ENCODE measurements around the gene TRABD2A. TPM values are rescaled to one million over a fixed set of nuclear protein-coding genes. Genes with fewer than 3 reads are reported as not detected.

The TRABD2A gene
- total RNA-seq, 1 donor from 2014 or later = 0.41 TPM

DNA sequence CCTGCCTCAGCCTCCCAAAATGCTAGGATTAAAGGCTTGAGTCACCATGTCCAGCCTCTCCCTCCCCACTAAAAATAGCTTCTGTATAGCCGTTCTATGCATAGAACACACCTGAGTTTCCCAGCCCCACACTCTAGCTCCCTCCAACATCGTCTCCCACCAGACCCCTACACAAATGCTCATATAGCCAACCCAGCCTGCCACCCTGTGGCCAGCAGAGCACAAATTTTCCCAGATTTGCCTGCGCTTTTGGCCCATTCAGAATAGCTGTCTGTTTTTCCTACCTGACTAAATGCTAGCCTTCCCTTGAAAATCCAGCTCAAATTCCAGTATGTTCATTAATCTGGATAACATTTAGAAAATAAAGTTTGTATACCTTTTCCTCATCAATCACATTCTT lies 22.8 kb downstream of the TRABD2A start:
- DNase-seq (ENCODE audit: low spot score in 2 of 2) (no peak), FAIRE-seq (no peak)

DNA sequence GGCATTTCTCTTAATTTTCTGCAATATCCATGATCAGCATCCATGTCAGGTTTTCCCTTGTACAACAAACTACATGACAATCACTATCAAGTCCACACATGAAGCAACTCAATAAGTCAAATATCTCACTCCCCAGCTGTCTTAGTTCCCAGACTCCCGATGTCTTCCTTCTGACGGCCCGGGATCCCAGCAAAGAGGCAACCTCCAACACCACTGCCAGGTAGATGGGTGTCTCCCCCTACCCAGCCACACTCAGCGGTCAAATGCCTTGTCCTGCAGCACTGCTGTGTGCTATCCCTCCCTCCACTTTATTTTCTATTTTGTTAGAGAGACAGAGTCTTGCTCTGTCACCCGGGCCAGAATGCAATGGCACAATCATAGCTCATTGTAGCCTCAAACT lies 23.3 kb downstream of the TRABD2A start:
- FAIRE-seq (no peak), DNase-seq (ENCODE audit: low spot score in 2 of 2) (no peak)

DNA sequence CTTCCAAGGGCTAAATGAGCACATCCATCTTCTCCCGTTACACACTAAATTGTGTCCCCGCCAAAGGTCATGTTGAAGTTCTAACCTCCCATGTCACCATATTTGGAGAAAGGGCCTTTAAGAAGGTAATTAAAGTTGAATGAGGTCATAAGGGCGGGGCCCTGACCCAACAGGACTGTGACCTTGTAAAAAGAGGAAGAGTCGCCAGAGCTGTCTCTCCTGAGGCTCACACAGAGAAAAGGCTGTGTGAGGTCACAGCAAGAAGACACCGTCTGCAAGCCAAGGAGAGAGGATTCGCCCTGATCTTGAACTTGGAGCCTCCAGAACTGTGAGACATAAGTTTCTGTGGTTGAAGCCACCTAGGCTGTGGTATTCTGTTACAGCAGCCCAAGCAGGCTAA lies 24.1 kb downstream of the TRABD2A start:
- FAIRE-seq = no peak
- DNase-seq (ENCODE audit: low spot score in 2 of 2) = no peak

DNA sequence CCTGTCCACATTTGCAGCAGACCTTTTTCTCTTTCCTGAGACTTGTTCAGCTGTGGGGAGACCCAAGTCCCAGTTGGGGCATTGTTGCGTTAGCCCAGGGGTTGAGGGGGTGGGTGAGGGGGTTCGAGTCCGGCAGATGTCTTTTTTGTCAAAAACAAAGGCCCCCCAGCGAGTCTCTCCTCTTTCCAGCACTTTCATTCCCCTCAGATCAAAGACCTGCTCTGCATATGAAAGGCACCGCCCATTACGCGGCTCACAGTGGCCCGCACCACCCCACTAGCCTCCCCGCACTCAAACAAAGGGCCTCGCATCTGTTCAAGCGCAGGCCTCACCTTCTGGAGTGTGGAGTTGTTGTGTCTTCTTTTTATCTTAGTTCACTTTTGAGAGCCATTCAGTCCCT lies 25.2 kb downstream of the TRABD2A start:
- FAIRE-seq (no peak), DNase-seq (ENCODE audit: low spot score in 2 of 2) (no peak)

DNA sequence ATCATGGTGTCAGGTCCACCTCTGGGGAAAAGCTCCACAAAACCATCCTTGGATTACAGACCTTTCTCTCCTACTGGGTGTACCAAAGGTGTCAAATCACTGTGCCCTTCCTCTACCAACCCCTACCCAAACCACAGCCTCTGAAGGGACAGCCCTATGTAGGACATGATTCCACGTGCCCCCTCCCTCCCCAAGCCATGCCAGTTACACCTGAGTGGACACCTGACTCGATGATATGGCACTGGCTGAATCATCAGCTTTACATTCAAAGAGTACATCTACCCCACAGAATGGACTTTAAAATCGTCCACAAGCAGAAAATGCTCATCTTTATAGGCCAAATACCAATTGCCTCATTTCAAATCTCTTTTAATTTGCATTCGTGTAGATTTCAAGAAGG lies 26.0 kb downstream of the TRABD2A start:
- DNase-seq (ENCODE audit: low spot score in 2 of 2) (no peak), FAIRE-seq (no peak)

DNA sequence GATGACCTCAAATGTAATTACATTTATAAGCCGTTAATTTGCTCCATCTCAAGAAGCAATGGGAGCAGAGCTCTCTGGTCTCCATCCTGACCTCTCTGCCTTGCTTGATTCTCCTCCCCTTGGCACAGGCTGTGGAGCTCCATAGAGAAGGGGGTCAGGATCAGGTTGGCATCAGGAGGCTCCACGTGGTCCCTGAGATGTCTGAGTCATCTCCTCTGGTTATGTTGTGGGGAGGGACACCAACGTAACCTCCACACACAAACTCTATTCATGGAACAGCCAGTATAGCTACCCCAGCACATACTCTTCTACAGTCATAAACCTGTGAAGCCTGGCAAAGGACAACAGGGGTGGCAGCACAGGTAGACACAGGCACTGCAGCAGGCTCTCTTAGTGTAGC lies 29.0 kb downstream of the TRABD2A start:
- DNase-seq (ENCODE audit: low spot score in 2 of 2) (no peak), FAIRE-seq (no peak)

DNA sequence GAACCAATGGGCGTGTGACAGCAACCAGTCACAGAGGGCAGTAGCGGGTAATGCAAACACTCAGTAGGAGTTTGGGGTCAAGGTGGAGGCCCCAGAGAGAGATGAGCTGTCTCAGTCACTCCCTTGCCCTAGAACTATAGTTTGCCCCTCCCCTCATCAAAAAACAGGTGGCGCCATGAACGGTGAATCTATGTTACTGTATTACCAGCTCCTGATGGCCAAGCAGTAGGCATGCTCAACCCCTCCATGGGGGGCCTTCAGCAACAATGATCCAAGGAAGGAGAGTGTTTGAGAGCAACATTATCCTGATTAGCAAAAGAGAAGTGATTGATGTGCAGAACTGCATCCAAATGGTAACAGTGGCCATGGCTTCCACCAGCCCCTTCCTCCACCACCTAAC lies 30.4 kb downstream of the TRABD2A start:
- FAIRE-seq = no peak

DNA sequence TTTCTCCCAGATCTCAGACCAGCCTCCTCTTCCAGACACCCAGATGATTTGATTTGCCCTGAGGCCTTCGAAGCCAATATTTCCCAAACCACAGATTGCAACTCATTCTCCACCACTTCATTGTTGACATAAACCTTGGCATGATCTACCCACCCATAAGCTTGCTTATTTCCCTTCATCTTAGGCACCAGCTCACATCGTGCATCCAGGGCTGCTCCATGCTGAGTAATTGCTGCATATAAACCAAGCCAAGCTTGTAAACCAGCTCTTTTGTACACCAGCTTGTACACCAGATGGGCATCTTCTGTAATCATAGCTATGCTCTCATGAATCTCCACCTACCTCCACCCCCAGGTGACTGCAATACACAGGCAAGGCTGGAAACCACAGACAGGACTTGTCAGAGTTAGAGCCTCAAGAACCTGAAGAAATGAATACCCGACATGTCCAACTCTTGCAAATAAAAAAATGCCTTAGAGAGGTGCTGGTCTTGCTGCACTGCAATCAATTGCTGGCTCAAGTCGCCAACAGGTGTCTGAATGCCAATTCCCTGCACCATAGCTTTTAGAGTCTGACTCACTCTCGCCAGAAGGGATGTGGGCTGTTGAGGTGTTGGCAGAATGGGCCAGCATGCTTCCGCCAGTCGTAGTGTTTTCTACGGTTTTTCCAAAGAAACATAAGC lies 31.5 kb downstream of the TRABD2A start:
- DNase-seq (ENCODE audit: low spot score in 2 of 2) (no peak), FAIRE-seq (no peak)

More for the DNA sequence above, 30.4 kb downstream of the TRABD2A start:
- DNase-seq (ENCODE audit: low spot score in 2 of 2) = no peak

DNA sequence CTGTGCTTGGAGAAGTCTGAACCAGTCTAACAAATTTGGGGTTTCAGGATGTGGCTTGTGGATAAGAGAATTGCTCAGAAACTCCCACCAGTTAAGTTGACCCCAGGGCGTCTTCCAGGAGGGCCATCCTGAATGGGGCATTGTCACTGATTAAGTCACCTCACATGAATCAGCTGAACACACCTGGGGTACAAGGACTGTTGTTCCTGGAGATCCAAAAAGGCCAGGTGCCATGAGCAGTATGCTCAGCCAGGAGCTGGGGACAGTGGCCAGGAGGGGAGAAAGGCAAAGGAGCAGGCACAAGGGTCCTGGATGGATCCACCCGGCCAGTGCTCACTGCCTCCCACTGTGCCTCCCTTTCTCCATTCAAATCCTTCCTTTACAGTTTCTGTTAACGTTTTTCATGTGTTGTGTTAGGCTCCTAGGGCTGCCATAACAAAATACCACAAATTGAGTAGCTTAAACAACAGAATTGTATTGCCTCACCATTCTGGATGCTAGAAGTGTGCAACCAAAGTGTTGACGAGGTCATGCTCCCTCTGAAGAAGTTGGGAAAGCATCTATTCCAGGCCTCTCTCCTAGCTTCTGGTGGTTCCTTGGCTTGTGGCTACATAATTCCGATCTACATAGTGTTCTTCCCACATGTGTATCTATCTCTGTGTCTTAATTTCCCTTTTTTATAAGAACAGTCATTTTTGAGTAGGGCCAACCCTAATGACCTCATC lies 33.4 kb downstream of the TRABD2A start:
- no peak for FAIRE-seq
- no peak for DNase-seq (ENCODE audit: low spot score in 2 of 2)

DNA sequence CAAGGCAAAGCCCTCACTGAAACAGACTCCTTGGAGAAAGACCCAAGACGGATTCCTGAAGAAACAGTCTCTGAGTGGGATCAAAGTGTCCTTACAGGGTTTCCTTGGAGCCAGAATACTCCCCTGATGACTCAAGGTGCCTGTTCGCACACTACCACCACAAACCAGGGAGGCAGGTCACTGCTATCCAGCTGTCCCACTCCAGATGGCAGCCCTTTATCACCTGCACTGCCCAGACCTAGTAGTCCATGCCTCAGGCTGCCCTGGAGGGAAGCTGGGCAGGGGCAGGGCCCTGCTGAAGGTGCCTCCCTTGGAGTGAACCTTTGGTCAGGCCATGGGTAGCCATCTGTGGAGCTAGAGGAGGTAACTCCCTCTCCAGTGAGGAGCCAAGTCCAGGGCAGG lies 34.1 kb downstream of the TRABD2A start:
- no peak for DNase-seq (ENCODE audit: low spot score in 2 of 2)
- no peak for FAIRE-seq

DNA sequence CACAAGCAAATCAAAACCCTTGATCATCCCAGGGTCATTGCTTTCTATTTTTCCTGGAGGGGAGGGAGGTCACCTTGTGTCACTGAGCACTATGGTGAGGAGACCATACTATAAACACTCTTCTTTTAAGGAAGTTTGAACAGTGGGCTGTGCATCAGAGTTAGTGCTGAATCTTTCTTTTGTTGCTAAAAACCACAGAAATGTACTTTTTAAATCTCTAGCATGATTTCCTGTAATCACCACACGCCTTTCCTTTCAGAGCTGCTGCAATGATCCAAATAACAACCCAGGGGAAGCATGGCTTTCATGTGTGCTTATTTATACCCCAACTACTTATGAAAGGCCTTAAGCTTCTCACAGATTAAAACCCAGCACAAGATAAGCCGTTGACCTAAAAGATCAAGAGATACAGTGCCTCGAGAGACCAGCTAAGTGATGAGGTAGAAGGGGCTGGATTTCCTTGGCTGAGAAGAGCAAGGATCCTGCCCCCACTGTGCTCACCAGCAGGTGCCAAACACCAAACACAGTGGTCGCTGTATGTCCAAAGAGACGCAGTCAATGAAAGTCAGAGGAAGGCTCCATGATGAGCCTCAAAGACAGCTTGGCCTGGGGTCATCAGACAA lies 34.7 kb downstream of the TRABD2A start:
- DNase-seq (ENCODE audit: low spot score in 2 of 2) (no peak), FAIRE-seq (no peak)

DNA sequence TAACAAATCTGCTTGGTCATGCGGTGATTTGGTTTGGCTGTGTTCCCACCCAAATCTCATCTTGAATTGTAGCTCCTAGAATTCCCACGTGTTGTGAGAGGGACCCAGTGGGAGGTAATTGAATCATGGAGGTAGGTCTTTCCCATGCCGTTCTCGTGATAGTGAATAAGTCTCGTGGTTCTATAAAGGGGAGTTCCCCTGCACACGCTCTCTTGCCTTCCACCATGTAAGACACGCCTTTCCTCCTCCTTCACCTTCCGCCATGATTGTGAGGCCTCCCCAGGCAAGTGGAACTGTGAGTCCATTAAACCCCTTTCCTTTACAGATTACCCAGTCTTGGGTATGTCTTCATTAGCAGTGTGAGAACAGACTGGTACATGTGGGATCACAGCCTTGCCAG lies 36.7 kb downstream of the TRABD2A start:
- DNase-seq (ENCODE audit: low spot score in 2 of 2) = no peak
- no peak for FAIRE-seq

DNA sequence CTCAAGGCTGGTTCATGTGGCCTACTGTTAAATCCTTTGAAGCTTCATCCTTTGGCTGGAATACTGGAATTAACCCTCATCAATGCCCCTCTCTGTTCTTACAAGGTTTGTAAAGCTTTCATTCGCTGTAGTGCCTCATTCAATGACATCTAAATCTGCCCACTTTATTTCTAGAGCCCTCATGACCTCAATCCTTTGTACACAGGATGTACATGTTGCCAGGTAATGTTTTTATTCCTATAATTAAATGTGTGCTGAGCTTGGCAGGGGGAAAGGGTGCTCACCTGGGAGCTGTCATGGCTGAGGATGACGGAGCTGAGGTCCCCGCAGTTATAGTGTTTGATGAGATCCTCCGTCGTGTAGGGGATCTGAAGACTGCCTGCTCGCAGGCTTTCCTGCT lies 39.3 kb downstream of the TRABD2A start:
- FAIRE-seq = no peak
- no peak for DNase-seq (ENCODE audit: low spot score in 2 of 2)

DNA sequence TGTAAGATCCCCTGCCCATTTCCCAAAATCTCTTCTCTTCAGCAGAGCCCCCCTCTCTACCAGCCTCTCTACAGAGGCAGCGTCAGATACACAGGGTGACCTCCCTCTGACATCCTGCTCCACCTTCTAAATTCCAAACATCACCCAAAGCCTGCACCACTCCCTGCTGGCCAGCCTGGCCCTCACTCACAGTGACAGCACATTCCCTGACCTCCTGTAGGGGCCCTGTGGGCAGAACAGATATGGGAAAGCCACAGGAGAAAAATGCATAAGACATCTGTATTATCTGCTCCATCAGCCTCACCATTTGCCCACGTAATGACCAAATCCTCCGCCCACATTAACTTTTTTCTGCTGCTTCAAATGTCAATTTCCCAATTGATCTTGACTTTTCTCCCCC lies 40.6 kb downstream of the TRABD2A start:
- no peak for DNase-seq (ENCODE audit: low spot score in 2 of 2)
- FAIRE-seq = no peak

DNA sequence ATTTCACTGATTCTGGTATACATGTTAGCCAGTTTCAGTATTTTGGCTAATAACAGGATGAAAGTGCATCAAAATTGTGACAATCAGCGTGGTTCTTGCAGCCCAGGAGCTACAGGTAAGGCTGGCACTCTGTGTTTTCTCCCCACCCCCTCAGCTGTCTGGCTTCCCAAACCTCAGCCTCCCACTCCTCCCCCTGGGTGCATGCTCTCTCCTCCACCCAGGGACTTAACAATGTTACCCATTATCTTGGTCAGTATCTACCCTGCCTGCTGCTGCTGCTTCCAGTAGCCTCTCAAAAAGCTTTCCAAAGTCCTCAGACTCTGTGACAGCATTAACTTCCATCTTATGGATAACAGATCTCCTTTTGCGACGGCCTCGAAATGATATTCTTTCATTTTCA lies 41.0 kb downstream of the TRABD2A start:
- no peak for DNase-seq (ENCODE audit: low spot score in 2 of 2)
- FAIRE-seq = no peak

DNA sequence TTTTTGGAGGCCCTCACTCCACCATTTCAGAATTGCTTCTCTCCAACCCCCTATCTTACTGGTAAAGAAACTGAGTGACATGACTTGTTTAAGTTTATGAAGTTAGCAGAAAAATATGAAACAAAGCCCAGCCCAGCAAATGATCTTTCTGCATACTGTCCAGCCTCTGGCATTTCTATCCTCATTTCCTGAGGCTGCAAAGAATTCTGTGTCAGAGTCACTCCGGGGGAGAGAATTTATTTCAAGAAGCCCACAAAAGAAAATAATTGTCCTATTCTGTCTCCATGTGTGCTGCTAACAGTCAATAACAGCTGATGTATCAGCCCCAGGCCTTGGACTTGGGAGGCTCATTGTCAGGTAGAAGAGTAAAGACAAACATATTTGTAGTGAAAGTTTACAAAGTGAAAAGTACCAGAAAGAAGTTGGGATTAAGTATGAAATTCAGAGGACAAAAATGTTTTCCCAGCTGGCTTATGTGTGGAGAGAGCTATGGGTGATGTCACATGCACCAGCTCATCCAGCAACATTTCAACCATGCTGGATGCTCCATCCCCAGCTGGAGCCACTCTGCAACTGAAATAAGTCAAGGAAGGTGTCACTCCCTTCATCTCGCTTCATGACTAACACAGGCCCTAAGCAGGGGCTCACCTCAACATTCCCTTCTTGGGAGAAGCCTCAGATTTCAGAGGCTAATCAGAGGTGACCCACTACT lies 42.3 kb downstream of the TRABD2A start:
- no peak for DNase-seq (ENCODE audit: low spot score in 2 of 2)
- no peak for FAIRE-seq

DNA sequence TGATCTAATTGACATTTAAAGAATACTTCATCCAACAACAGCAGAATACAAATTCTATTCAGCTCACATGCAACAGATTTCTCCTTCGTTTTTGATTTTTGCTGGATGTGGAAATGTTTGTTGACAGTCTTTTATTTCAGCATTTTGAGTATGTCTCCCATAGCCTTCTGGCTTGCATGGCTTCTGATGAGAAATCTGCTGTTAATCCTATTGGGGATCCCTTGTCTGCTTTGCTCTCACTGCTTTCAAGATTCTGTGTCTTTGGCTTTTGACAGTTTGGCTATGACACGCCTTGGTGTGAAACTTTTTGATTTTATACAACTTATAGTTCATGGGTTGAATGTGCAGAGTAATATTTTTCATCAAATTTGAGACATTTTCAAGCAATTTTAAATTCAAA lies 44.7 kb downstream of the TRABD2A start:
- FAIRE-seq = no peak
- no peak for DNase-seq (ENCODE audit: low spot score in 2 of 2)

DNA sequence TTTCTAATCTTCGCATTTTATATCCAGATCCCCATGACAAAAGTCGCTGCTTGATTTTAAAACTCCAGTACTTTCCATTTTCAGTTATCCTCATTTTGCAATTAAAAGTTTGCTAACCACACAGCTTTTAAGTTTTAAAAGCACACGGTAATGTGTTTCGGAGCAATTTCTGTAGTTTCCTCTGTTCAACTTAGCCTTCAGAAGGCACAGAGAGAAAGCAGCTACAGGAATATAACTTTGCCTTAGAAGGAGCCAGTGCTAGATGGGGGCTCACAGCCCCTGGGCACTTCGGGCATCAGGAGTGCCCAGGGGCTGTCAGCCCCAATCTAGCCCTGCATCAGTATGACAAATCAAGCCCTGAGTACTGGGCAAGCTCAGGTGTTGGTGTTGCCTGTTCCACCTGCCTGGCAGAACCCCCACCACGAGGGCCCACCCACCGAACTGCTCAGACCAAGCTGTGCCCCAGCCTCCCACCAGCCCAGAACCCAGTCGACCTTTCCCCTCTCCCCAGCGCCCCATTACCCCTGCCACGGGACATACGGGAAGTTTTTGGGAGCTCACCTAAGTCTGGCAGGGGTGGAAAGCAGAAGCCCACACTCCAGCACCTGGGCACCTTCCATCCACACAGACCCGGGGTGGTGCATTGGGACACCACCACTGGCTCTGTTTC lies 47.3 kb downstream of the TRABD2A start:
- FAIRE-seq = no peak
- DNase-seq (ENCODE audit: low spot score in 2 of 2) = no peak

DNA sequence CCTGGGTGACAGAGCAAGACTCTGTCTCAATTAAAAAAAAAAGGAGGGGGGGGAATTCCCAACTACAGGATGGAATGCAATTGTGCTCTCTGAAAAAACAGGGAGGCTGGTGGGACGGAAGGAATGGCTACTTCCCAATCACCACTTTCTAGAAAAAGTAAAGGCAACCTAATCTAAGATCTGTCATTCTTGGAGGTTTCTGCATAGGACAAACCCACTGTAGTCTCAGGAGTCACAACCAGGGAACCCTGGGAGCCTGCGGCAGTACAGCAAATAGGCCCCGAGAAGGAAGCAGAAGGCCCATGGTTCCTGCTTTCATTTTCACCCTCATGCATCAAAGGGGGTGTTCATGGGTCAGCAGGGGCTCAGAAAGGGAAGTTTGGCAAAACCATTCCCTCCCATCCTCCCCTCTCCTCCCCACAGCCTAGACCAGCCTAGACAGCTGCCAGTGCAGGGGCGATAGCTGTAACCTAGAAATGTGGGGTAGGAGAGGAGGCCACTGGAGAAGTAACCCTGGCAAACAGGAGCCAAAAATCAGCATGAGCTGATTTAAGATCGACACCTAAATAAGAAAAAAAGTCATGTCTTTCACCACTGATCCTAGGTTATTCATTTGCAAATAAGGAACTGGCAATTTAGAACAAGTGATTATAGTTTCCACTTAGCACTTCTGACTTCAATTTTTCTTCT lies 48.0 kb downstream of the TRABD2A start:
- DNase-seq (ENCODE audit: low spot score in 2 of 2) = no peak
- FAIRE-seq = no peak
